GM23338 (cell line): ENCODE results near the gene DLGAP4. TPM values are rescaled to one million over a fixed set of nuclear protein-coding genes. Genes with fewer than 3 reads are reported as not detected.
A peak's percentile ranks its signal among the peaks of the same experiment; 100 is the strongest.

ENCODE experiments used
- ATAC-seq: fragments of 200-7000 bp; cut with Tn5 transposase; 3 replicates; pipeline ENCODE4 v1.9.1; 2020
- DNase-seq: peaks from one replicate; pipeline ENCODE4 v3.0.0-alpha.2; 2015; ENCODE audit warnings: low spot score
- H2AFZ ChIP-seq: fragments of 200-600 bp; sonication (generic); 2 replicates; pipeline ENCODE4 v1.8.0; 2016; ENCODE audit warnings: antibody characterized with exemption, mild to moderate bottlenecking, moderate library complexity
- H3F3A ChIP-seq: fragments of 200-600 bp; sonication (generic); replicated peaks from 2 replicates; pipeline ENCODE4 v1.8.0; 2017; ENCODE audit warnings: antibody characterized with exemption, mixed run types, low read depth
- H3K27ac ChIP-seq: fragments of 200-600 bp; sonication (generic); 2 replicates; pipeline ENCODE4 v1.6.1; 2016; ENCODE audit warnings: low read depth
- H3K27me3 ChIP-seq: fragments of 200-600 bp; sonication (generic); 2 replicates; pipeline ENCODE4 v1.8.0; 2016; ENCODE audit warnings: mild to moderate bottlenecking, mixed run types, moderate library complexity; ENCODE audit not compliant: insufficient read depth
- H3K36me3 ChIP-seq: fragments of 200-600 bp; sonication (generic); 2 replicates; pipeline ENCODE4 v1.8.0; 2016; ENCODE audit warnings: mild to moderate bottlenecking; ENCODE audit not compliant: insufficient read depth
- H3K4me1 ChIP-seq: fragments of 200-600 bp; sonication (generic); 2 replicates; pipeline ENCODE4 v1.8.0; 2016; ENCODE audit warnings: mild to moderate bottlenecking, moderate library complexity; ENCODE audit not compliant: insufficient read depth
- H3K4me2 ChIP-seq: fragments of 200-600 bp; sonication (generic); 2 replicates; pipeline ENCODE4 v1.7.1; 2017; ENCODE audit warnings: mixed run types
- H3K4me3 ChIP-seq: fragments of 200-600 bp; sonication (generic); 2 replicates; pipeline ENCODE4 v1.6.1; 2016; ENCODE audit warnings: mixed run types
- H3K79me2 ChIP-seq: fragments of 200-600 bp; sonication (generic); replicated peaks from 2 replicates; pipeline ENCODE4 v1.8.0; 2017; ENCODE audit warnings: mild to moderate bottlenecking; ENCODE audit not compliant: insufficient read depth
- H3K9me2 ChIP-seq: fragments of 200-600 bp; sonication (generic); 2 replicates; pipeline ENCODE4 v1.8.0; 2017; ENCODE audit not compliant: insufficient read depth
- H4K20me1 ChIP-seq: fragments of 200-600 bp; sonication (generic); replicated peaks from 2 replicates; pipeline ENCODE4 v1.8.0; 2017; ENCODE audit warnings: mild to moderate bottlenecking; ENCODE audit not compliant: insufficient read depth
- H3K27ac Mint-ChIP-seq: 2 replicates; pipeline ENCODE4 v1.8.0; 2020; ENCODE audit warnings: inconsistent platforms, mild to moderate bottlenecking, moderate library complexity, mixed read lengths
- H3K27me3 Mint-ChIP-seq: 3 replicates; pipeline ENCODE4 v1.8.0; 2022; ENCODE audit warnings: low read depth, mild to moderate bottlenecking, moderate library complexity, mixed read lengths, inconsistent platforms; ENCODE audit not compliant: insufficient read depth, poor library complexity
- H3K36me3 Mint-ChIP-seq: 3 replicates; pipeline ENCODE4 v1.8.0; 2021; ENCODE audit warnings: low read depth, mild to moderate bottlenecking, inconsistent platforms, moderate library complexity, mixed read lengths
- H3K4me1 Mint-ChIP-seq: 3 replicates; pipeline ENCODE4 v1.8.0; 2020; ENCODE audit warnings: mild to moderate bottlenecking, inconsistent platforms, mixed read lengths
- H3K4me3 Mint-ChIP-seq: 3 replicates; pipeline ENCODE4 v1.8.0; 2021; ENCODE audit warnings: moderate library complexity, mild to moderate bottlenecking, inconsistent platforms, mixed read lengths
- H3K9me3 Mint-ChIP-seq: 3 replicates; pipeline ENCODE4 v1.8.0; 2020; ENCODE audit warnings: moderate library complexity, mild to moderate bottlenecking, inconsistent platforms, mixed read lengths
- CREB1 ChIP-seq: fragments of 250-450 bp; sonication (Bioruptor Pico); IDR thresholded peaks from 2 replicates; pipeline ENCODE4 v1.5.0; 2020; ENCODE audit warnings: low read depth, mild to moderate bottlenecking, moderate library complexity
- EZH2 ChIP-seq: fragments of 200-600 bp; sonication (generic); IDR thresholded peaks from one replicate; pipeline ENCODE4 v1.8.0; 2017; ENCODE audit warnings: antibody characterized with exemption, mild to moderate bottlenecking, low read depth; ENCODE audit not compliant: unreplicated experiment
- JUNB ChIP-seq: IDR thresholded peaks from one replicate; pipeline ENCODE4 v1.6.1; 2016; ENCODE audit warnings: antibody characterized with exemption; ENCODE audit not compliant: unreplicated experiment
- POLR2AphosphoS5 ChIP-seq: IDR thresholded peaks from 2 replicates; pipeline ENCODE4 v1.6.1; 2016; ENCODE audit warnings: antibody characterized with exemption, low read depth
- ZNF114 ChIP-seq: fragments of 250-450 bp; sonication (Bioruptor Pico); IDR thresholded peaks from 2 replicates; pipeline ENCODE4 v1.5.0; 2020; ENCODE audit warnings: mild to moderate bottlenecking, moderate library complexity
- ZNF331 ChIP-seq: fragments of 250-450 bp; sonication (Bioruptor Pico); IDR thresholded peaks from 2 replicates; pipeline ENCODE4 v1.5.0; 2020; ENCODE audit warnings: low read depth, mild to moderate bottlenecking, moderate library complexity
- polyA plus RNA-seq: library from polyadenylated mRNA; unstranded; fragments of >200 nt; fragmentation: Nextera tagmentation; extraction: Ambion mirVana; gene quantifications from 2 replicates; pipeline ENCODE4 v1.2.1, GENCODE V29; 2016
- total RNA-seq: library from RNA; depleted of rRNA; stranded (reverse); fragments of >200 nt; shearing (Covaris generic); gene quantifications from 2 replicates; pipeline ENCODE4 v1.2.3, GENCODE V29; 2014
- TF ChIP-seq, protein P1 (sequence below): IDR thresholded peaks from 2 replicates; pipeline ENCODE4 v1.6.1; 2016; ENCODE audit warnings: antibody characterized with exemption
- TF ChIP-seq, protein P2 (sequence below): IDR thresholded peaks from one replicate; pipeline ENCODE4 v1.6.1; 2018; ENCODE audit warnings: antibody characterized with exemption; ENCODE audit not compliant: unreplicated experiment
- TF ChIP-seq, protein P3 (sequence below), 2 experiments: fragments of 200-600 bp in 1 of 2; sonication (generic) in 1 of 2; conservative IDR thresholded peaks; 2 replicates each; pipeline versions ENCODE4 v1.5.1 to v1.6.1; 2016 to 2017; ENCODE audit warnings: antibody characterized with exemption in 2 of 2, low read depth in 2 of 2, mild to moderate bottlenecking in 2 of 2, moderate library complexity in 1 of 2

The DLGAP4 gene
- total and polyA plus RNA-seq, 2 experiments from 2014 or later = 46.1 to 52.2 TPM

DNA sequence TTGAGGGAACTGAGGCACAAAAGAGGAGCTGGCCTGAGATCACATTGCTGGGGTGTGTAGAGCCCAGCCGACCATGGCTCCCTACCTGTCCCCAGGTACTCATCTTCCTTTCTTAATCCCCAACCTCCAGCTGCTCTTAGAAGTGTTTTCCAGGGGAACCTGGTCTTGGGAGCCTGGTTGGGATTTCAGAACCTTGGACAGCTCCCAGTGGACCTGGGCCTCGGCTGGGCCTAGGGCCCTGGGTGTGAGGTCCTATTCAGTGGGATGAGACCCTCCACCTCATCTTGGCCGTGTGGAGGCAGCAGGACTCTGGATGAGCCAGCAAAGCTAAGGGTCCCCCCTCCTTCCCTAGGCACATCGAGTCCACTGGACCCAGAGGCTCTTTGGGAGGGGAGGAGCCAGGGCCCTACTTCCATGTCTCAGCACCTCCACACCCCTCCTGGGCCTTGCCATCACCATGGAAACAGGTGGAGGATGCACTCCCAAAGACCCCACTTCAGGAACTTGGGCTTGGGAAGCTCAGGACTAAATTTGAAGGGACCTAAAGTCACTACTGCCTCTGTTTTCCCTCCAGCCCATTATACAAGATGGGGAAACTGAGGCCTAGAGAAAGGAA, 38.5 kb downstream of the DLGAP4 start:
- no peaks in the 10 kb centered on the region for H3K79me2 ChIP-seq
- H3K4me3 Mint-ChIP-seq = no peak overlapping the region
- DNase-seq (peak; percentile 95), ATAC-seq (peak; percentile 86)
- H3K27me3 Mint-ChIP-seq = peaks cover 11% of the 10 kb centered on the region
- H3K36me3 Mint-ChIP-seq = no peaks in the 10 kb centered on the region
- H3K4me3 ChIP-seq = no peak overlapping the region
- H3K4me2 ChIP-seq = no peak overlapping the region
- H3K9me2 ChIP-seq = no peaks in the 10 kb centered on the region
- H3F3A ChIP-seq = 0 out of 2 replicates have a peak, but pooled peaks cover 3% of the 10 kb centered on the region
- TF ChIP-seq, protein P1, sequence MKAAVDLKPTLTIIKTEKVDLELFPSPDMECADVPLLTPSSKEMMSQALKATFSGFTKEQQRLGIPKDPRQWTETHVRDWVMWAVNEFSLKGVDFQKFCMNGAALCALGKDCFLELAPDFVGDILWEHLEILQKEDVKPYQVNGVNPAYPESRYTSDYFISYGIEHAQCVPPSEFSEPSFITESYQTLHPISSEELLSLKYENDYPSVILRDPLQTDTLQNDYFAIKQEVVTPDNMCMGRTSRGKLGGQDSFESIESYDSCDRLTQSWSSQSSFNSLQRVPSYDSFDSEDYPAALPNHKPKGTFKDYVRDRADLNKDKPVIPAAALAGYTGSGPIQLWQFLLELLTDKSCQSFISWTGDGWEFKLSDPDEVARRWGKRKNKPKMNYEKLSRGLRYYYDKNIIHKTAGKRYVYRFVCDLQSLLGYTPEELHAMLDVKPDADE = no peak
- TF ChIP-seq, protein P2, sequence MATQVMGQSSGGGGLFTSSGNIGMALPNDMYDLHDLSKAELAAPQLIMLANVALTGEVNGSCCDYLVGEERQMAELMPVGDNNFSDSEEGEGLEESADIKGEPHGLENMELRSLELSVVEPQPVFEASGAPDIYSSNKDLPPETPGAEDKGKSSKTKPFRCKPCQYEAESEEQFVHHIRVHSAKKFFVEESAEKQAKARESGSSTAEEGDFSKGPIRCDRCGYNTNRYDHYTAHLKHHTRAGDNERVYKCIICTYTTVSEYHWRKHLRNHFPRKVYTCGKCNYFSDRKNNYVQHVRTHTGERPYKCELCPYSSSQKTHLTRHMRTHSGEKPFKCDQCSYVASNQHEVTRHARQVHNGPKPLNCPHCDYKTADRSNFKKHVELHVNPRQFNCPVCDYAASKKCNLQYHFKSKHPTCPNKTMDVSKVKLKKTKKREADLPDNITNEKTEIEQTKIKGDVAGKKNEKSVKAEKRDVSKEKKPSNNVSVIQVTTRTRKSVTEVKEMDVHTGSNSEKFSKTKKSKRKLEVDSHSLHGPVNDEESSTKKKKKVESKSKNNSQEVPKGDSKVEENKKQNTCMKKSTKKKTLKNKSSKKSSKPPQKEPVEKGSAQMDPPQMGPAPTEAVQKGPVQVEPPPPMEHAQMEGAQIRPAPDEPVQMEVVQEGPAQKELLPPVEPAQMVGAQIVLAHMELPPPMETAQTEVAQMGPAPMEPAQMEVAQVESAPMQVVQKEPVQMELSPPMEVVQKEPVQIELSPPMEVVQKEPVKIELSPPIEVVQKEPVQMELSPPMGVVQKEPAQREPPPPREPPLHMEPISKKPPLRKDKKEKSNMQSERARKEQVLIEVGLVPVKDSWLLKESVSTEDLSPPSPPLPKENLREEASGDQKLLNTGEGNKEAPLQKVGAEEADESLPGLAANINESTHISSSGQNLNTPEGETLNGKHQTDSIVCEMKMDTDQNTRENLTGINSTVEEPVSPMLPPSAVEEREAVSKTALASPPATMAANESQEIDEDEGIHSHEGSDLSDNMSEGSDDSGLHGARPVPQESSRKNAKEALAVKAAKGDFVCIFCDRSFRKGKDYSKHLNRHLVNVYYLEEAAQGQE = peak; percentile 97
- H3K27me3 ChIP-seq = no peaks in the 10 kb centered on the region
- H4K20me1 ChIP-seq = peaks cover 3% of the 10 kb centered on the region; the same call in 1 of the 2 replicates
- H2AFZ ChIP-seq = no peak overlapping the region
- no peak overlapping the region for H3K27ac ChIP-seq
- H3K36me3 ChIP-seq = no peaks in the 10 kb centered on the region
- no peak overlapping the region for H3K27ac Mint-ChIP-seq
- no peaks in the 10 kb centered on the region; the same call in 1 of the 2 replicates for H3K4me1 ChIP-seq
- H3K9me3 Mint-ChIP-seq = no peaks in the 10 kb centered on the region; the same call in 2 of the 3 replicates
- peaks cover 18% of the 10 kb centered on the region for H3K4me1 Mint-ChIP-seq

DNA sequence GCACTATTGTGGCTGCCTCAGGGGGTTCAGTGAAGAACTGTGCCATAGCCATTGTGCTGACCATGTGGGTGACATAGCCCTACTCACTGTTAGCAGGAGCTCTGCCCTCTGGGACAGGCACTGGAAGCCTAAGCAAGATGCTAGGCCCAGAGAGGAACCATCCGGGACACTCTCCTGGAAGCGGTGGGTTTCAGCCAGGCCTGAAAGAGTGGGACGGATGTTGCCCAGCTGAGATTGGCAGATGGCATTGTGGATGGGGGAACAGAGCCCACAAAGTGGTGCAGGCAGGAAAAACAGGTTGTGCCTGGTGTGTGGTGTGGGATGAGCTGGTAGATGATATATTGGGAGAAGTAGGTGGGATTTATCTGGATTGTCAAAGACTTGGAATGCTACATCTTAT, 40.1 kb downstream of the DLGAP4 start:
- no peaks in the 10 kb centered on the region for H3K36me3 Mint-ChIP-seq
- no peak overlapping the region for H3K4me2 ChIP-seq
- no peaks in the 10 kb centered on the region for H3K9me2 ChIP-seq
- H3K4me1 ChIP-seq = no peaks in the 10 kb centered on the region
- no peaks in the 10 kb centered on the region for H3K27me3 ChIP-seq
- H3K9me3 Mint-ChIP-seq = no peaks in the 10 kb centered on the region; the same call in 2 of the 3 replicates
- H3K36me3 ChIP-seq = no peaks in the 10 kb centered on the region
- H3F3A ChIP-seq = 0 out of 2 replicates have a peak, but pooled peaks cover 3% of the 10 kb centered on the region
- no peak overlapping the region for H3K4me3 Mint-ChIP-seq
- no peak for ATAC-seq
- no peaks in the 10 kb centered on the region for H3K79me2 ChIP-seq
- H4K20me1 ChIP-seq = peaks cover 3% of the 10 kb centered on the region; the same call in 1 of the 2 replicates
- no peak for DNase-seq
- H3K27me3 Mint-ChIP-seq = peaks cover 11% of the 10 kb centered on the region
- H3K27ac ChIP-seq = no peak overlapping the region
- H3K27ac Mint-ChIP-seq = no peak overlapping the region
- no peak overlapping the region for H2AFZ ChIP-seq
- peaks cover 5% of the 10 kb centered on the region for H3K4me1 Mint-ChIP-seq
- no peak overlapping the region for H3K4me3 ChIP-seq
- TF ChIP-seq, protein P1 = no peak
- TF ChIP-seq JUNB (no peak), ZNF114 (CRISPR knock-in tag) (no peak), CREB1 (no peak), POLR2AphosphoS5 (no peak), ZNF331 (CRISPR knock-in tag) (no peak), EZH2 (no peak)
- TF ChIP-seq, protein P3, sequence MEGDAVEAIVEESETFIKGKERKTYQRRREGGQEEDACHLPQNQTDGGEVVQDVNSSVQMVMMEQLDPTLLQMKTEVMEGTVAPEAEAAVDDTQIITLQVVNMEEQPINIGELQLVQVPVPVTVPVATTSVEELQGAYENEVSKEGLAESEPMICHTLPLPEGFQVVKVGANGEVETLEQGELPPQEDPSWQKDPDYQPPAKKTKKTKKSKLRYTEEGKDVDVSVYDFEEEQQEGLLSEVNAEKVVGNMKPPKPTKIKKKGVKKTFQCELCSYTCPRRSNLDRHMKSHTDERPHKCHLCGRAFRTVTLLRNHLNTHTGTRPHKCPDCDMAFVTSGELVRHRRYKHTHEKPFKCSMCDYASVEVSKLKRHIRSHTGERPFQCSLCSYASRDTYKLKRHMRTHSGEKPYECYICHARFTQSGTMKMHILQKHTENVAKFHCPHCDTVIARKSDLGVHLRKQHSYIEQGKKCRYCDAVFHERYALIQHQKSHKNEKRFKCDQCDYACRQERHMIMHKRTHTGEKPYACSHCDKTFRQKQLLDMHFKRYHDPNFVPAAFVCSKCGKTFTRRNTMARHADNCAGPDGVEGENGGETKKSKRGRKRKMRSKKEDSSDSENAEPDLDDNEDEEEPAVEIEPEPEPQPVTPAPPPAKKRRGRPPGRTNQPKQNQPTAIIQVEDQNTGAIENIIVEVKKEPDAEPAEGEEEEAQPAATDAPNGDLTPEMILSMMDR (conservative IDR thresholded peaks at IDR 0.05; ENCODE audit: low read depth in 2 of 2) = no peak
- TF ChIP-seq, protein P2 = no peak
